C4-2B (cell line): Measurements from ENCODE around the gene SULT1C2.

ENCODE experiments used
- ZFX ChIP-seq: fragments of 450-650 bp; IDR thresholded peaks from 2 replicates; pipeline ENCODE4 v1.6.1; 2017
- TF ChIP-seq, protein P1 (sequence below): fragments of 450-650 bp; conservative IDR thresholded peaks from 2 replicates; pipeline ENCODE4 v1.5.1; 2017; ENCODE audit warnings: mild to moderate bottlenecking

DNA sequence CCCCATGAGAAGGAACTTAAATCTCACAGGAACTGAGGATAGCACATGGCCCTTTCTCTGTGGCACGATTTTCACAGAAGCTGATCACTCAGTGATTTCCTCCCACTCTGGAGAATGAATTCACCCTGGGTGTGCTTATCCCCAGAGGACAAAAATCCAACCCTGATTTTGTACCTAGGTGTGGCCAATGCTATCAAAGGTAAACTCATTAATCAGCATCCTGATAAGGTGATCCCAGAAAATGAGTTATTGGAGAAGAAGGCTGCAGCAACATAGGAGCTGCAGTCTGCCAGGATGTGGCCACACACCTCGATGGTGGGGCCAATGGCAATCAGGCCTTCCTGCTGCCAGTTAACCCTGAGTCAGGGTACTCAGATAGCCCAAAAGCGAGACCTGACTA is 8.2 kb upstream of the SULT1C2 start:
- TF ChIP-seq, protein P1, sequence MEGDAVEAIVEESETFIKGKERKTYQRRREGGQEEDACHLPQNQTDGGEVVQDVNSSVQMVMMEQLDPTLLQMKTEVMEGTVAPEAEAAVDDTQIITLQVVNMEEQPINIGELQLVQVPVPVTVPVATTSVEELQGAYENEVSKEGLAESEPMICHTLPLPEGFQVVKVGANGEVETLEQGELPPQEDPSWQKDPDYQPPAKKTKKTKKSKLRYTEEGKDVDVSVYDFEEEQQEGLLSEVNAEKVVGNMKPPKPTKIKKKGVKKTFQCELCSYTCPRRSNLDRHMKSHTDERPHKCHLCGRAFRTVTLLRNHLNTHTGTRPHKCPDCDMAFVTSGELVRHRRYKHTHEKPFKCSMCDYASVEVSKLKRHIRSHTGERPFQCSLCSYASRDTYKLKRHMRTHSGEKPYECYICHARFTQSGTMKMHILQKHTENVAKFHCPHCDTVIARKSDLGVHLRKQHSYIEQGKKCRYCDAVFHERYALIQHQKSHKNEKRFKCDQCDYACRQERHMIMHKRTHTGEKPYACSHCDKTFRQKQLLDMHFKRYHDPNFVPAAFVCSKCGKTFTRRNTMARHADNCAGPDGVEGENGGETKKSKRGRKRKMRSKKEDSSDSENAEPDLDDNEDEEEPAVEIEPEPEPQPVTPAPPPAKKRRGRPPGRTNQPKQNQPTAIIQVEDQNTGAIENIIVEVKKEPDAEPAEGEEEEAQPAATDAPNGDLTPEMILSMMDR = no peak
- TF ChIP-seq ZFX = no peak
